Right lobe of liver (tissue), 6 donors: ENCODE results near the gene VPS37C. TPM values are rescaled to one million over a fixed set of nuclear protein-coding genes. Genes with fewer than 3 reads are reported as not detected.

Source experiments
- ATAC-seq, 4 donors: fragments of 200-7000 bp; cut with Tn5 transposase; one replicate each; pipeline ENCODE4 v1.9.1; 2020; ENCODE audit warnings: mild to moderate bottlenecking in 4 of 4, moderate library complexity in 4 of 4
- DNase-seq, 3 donors: peaks; one replicate each; pipeline ENCODE4 v3.0.0-alpha.2; 2020
- H3K27ac ChIP-seq, 3 donors: fragments of 200-600 bp; one replicate each; pipeline ENCODE4 v1.8.0; 2022
- H3K27me3 ChIP-seq, 2 donors: fragments of 200-600 bp; one replicate each; pipeline ENCODE4 v1.8.0; 2022
- H3K36me3 ChIP-seq, 4 donors: fragments of 200-600 bp; sonication (generic) in 1 of 4; one replicate each; pipeline versions ENCODE4 v1.5.1 to v1.8.0; 2017 to 2022; ENCODE audit warnings: control low read depth in 1 of 4
- H3K4me1 ChIP-seq, 4 donors: fragments of 200-600 bp; sonication (generic) in 1 of 4; one replicate each; pipeline versions ENCODE4 v1.5.1 to v1.8.0; 2017 to 2022; ENCODE audit warnings: control low read depth in 1 of 4
- H3K4me3 ChIP-seq, 3 donors: fragments of 200-600 bp; one replicate each; pipeline ENCODE4 v1.8.0; 2022
- H3K9me3 ChIP-seq, 4 donors: fragments of 200-600 bp; sonication (generic) in 1 of 4; one replicate each; pipeline versions ENCODE4 v1.5.1 to v1.8.0; 2017 to 2022; ENCODE audit warnings: control low read depth in 1 of 4
- POLR2A ChIP-seq: fragments of 450-650 bp; IDR thresholded peaks from one replicate; pipeline ENCODE4 v1.6.1; 2017; ENCODE audit warnings: antibody characterized with exemption, mild to moderate bottlenecking
- WGBS: methylation state at CpG from one replicate; pipeline ENCODE4 v1.1.6; 2018; ENCODE audit warnings: low coverage, low lambda C conversion rate; ENCODE audit not compliant: insufficient coverage; ENCODE audit errors: missing lambda C conversion rate; 5-methylcytosine and 5-hydroxymethylcytosine counted together
- intact Hi-C, 2 donors: fragments of 100-400 bp; cut with DNase I; formaldehyde crosslinking; loops; one replicate each; pipeline versions ENCODE4 v1.11.2 to v1.14.1; 2022
- total RNA-seq, 6 experiments: library from RNA; depleted of rRNA in 2 of 6; stranded (reverse); fragments of >200 nt in 2 of 6; fragmentation: NEBNext Ultra II Directional in 3 of 6; extraction: Animal tissue kit (Norgen Biotek cat#: 25700) in 3 of 6; gene quantifications; one replicate each; pipeline versions ENCODE4 v1.1.0 to v1.2.4, GENCODE V29; 2016 to 2023
- TF ChIP-seq, protein P1 (sequence below), 4 donors: fragments of 200-600 bp in 3 of 4; fragments of 450-650 bp in 1 of 4; IDR thresholded peaks; one replicate each; pipeline versions ENCODE4 v1.5.1 to v1.8.0; 2016 to 2022; ENCODE audit warnings: antibody characterized with exemption in 4 of 4, mild to moderate bottlenecking in 2 of 4
- donor health status: DM: no; HTN: yes; CAD: no.
- donor health status: DM: no; HTN: no; CAD: no.
- donor health status: DM: no; HTN: no; CAD: no.
- donor health status: DM: no; HTN: yes; CAD: no.
- donor health status: DM: no; HTN: yes; CAD: no.

Gene VPS37C
- total RNA-seq, 6 experiments from 2014 or later: 4.6 to 7.6 (median 6.0) TPM

DNA sequence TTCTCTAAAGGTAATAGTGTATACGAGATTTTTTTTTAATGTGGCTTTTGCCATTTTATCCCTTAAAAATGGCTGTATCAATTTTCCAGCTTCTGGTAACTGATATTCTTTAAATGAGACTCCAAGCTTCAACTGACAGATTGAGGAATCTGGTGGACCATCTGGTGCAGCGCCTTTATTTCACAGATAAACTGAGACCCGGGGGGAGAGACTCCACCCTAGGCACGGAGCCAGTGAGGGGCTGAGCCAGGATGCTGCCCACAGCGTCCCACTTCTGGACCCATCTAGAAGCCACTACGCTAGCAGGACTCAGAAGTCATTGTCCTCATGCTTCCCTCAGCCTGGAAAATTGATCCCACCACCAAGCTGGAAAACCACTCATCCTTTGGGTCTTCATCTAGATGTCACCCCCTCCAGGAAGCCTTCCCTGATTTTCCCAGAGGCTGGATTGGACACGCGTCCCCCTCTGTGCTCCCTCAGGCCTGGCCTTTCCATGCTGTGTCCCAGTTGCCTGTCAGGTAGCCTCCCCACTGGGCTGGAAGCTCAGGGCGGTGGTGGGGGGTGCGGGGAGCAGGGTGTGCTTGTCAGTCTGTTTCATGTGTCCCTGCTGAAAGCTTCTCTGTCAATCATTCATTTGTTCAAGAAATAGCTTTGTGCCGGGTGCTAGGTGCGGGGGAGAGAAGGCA is 71.3 kb downstream of the VPS37C start:
- ATAC-seq: no peak
- TF ChIP-seq, protein P1, sequence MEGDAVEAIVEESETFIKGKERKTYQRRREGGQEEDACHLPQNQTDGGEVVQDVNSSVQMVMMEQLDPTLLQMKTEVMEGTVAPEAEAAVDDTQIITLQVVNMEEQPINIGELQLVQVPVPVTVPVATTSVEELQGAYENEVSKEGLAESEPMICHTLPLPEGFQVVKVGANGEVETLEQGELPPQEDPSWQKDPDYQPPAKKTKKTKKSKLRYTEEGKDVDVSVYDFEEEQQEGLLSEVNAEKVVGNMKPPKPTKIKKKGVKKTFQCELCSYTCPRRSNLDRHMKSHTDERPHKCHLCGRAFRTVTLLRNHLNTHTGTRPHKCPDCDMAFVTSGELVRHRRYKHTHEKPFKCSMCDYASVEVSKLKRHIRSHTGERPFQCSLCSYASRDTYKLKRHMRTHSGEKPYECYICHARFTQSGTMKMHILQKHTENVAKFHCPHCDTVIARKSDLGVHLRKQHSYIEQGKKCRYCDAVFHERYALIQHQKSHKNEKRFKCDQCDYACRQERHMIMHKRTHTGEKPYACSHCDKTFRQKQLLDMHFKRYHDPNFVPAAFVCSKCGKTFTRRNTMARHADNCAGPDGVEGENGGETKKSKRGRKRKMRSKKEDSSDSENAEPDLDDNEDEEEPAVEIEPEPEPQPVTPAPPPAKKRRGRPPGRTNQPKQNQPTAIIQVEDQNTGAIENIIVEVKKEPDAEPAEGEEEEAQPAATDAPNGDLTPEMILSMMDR (IDR thresholded peaks at IDR 0.05): no peak
- no peak for TF ChIP-seq POLR2A
- no peak for DNase-seq
- Histone ChIP-seq H3K27me3 (no peaks in the 10 kb centered on the region), H3K36me3 (no peaks in the 10 kb centered on the region), H3K4me1 (no peaks in the 10 kb centered on the region), H3K9me3 (no peaks in the 10 kb centered on the region), H3K4me3 (no peak overlapping the region), H3K27ac (no peak overlapping the region)
- 69% methylated on average over 8 of the region's 12 CpGs for WGBS
- intact Hi-C loops: no loop called here

DNA sequence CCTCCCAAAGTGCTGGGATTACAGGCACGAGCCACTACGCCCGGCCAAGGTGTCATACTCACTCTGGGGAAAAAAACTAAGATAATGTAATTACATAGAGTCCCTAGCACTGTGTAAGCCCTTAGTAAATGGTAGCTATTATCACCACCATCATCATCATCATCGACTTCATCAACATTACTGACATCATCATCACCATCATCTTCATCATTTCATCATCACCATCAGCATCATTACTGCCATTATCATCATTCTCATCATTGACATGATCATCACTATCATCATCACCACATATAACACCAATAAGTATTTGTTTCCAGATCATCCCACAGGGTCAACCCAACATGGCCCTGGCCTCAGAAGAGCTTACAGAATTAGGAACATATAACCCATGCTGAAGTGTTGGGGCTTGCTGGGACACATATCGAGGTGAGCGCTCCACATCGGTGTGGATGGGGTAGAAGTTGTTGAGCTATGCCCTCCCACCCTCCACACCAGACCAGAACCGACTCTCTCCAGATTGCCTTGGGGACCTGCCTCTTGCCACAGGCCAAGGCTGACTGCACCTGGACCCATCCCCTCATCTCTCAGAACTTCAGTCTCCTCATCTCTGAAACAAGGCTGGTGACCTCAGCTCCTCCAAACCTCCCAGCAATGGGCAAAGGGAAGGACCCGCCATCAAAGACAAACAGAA is 73.7 kb downstream of the VPS37C start:
- Histone ChIP-seq H3K36me3 (no peaks in the 10 kb centered on the region), H3K4me1 (no peaks in the 10 kb centered on the region), H3K4me3 (no peak overlapping the region), H3K27ac (no peak overlapping the region), H3K27me3 (no peaks in the 10 kb centered on the region), H3K9me3 (no peaks in the 10 kb centered on the region)
- ATAC-seq: no peak
- intact Hi-C loops: no loop called here
- TF ChIP-seq POLR2A: no peak
- TF ChIP-seq, protein P1 (IDR thresholded peaks at IDR 0.05): no peak
- 86% methylated on average over 8 of the region's 9 CpGs for WGBS
- DNase-seq: no peak

DNA sequence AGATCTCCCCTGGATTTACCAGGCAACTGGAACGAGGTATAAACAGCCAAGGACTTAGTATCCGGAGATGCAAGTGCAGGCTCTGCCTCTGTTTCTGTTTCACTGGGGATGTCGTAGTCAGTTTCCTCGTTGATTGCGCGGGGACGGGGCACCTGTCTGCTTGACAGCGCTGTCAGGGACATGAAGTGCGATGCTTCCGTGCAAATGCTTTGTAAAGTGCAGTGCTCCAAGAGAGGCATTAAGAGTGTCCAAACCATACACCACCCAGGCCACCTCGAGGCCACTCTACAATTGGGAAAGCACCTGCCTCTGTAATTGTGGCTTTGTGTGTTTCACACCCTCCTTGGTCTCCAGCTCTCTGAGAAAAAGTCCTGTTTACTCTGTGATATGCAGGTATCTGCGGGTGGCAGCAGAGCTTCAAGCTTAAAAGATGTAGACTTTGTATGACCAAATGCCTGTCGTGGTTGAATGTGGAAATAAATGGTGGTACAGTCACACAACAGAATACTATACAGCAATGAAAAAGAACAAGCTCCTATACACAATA is 77.6 kb downstream of the VPS37C start:
- WGBS: 61% methylated on average over 7 of the region's 13 CpGs
- DNase-seq (no peak), ATAC-seq (no peak)
- H3K9me3 ChIP-seq: no peaks in the 10 kb centered on the region
- no peak overlapping the region for H3K27ac ChIP-seq
- no peaks in the 10 kb centered on the region for H3K36me3 ChIP-seq
- H3K4me1 ChIP-seq: no peaks in the 10 kb centered on the region
- no peaks in the 10 kb centered on the region for H3K27me3 ChIP-seq
- intact Hi-C loops: no loop called here
- H3K4me3 ChIP-seq: no peak overlapping the region
- TF ChIP-seq, protein P1 (IDR thresholded peaks at IDR 0.05): no peak
- no peak for TF ChIP-seq POLR2A

DNA sequence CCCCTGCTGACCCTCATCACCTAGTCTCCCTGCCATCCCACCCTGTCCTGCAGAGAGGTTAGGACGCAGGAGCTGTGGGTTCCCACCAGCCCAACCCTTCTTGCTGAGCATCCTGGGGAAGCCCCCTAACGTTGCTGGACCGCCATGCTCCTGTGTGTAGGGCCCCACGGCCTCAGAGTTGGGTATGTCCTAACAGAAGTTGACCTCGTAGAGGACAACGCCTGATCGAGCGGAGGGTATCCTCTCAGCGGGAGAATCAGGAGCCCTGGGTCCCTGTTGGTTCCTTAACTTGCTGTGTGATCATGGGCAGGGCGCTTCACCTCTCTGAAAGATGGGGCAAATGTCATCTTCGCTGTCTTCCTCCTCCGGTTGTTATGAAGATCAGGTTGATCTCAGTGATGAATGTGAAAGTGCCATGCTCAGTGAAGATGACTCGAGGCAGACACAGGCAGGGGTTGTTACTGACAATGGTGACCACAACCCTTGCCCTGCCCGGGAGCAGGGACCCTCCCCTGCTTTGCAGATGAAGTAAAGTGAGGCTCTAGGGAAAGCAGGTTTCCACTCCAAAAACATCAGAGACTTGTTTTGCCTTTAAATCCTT is 78.2 kb downstream of the VPS37C start:
- WGBS: 37% methylated on average over 2 of the region's 14 CpGs
- ATAC-seq: no peak

More for the DNA sequence above, 78.2 kb downstream of the VPS37C start:
- H3K27ac ChIP-seq: no peak overlapping the region
- TF ChIP-seq, protein P1 (IDR thresholded peaks at IDR 0.05): no peak
- TF ChIP-seq POLR2A: no peak
- intact Hi-C loops: no loop called here
- no peaks in the 10 kb centered on the region for H3K4me1 ChIP-seq
- no peaks in the 10 kb centered on the region for H3K27me3 ChIP-seq
- no peak for DNase-seq
- no peak overlapping the region for H3K4me3 ChIP-seq
- no peaks in the 10 kb centered on the region for H3K36me3 ChIP-seq
- H3K9me3 ChIP-seq: no peaks in the 10 kb centered on the region
